Placental epithelial cell (primary cell): Measurements from ENCODE around the gene KLHDC1. TPM values are rescaled to one million over a fixed set of nuclear protein-coding genes. Genes with fewer than 3 reads are reported as not detected.

Source experiments
- small RNA-seq: library from RNA; depleted of rRNA; stranded (forward); fragments of <200 nt; gene quantifications from one replicate; pipeline ENCODE3, GENCODE V24; 2012
- total RNA-seq: library from RNA; depleted of rRNA; stranded (reverse); fragments of >200 nt; gene quantifications from 2 replicates; pipeline ENCODE4 v1.2.3, GENCODE V29; 2012

Gene KLHDC1
- total RNA-seq: 3.5 and 9.8 TPM in 2 replicates

GRCh38 chr14:49692811-49693734 is at the start of gene KLHDC1:
Gene KLHDC1 (plus strand): TSS chr14:49693120. CDS start chr14:49693195, 75 bp downstream.

GRCh38 chr14:49687942-49688700 is 4.8 kb upstream of the KLHDC1 start, which contains the start of gene POLE2:
Gene POLE2 (minus strand): TSS chr14:49688214. CDS start chr14:49688203, 11 bp downstream.

GRCh38 chr14:49767571-49768300 is 74.8 kb downstream of the KLHDC1 start, which contains the start of gene KLHDC2:
Gene KLHDC2 (plus strand): TSS chr14:49768153. CDS start chr14:49768469, 316 bp downstream.

Small RNA genes within 50 kb of the gene (small RNA-seq; reads per million reads assigned to genes)
- not detected for gene RNU6ATAC30P

Other genes starting within 250 kb of the KLHDC1 start
- gene RPS29, start 106.7 kb upstream of the KLHDC1 start, total RNA-seq: 2,462 and 2,719 TPM in 2 replicates
- 9.4 and 13.6 TPM in 2 replicates for gene LRR1, start 94.2 kb upstream of the KLHDC1 start, total RNA-seq
- gene RPL36AL, start 72.5 kb upstream of the KLHDC1 start, total RNA-seq: 116 and 378 TPM in 2 replicates
- 51.8 and 86.3 TPM in 2 replicates for gene MGAT2, start 72.3 kb upstream of the KLHDC1 start, total RNA-seq
- 7.5 TPM in 2 replicates for gene DNAAF2, start 57.9 kb upstream of the KLHDC1 start, total RNA-seq
- gene POLE2, start 4.9 kb upstream of the KLHDC1 start, total RNA-seq: 5.3 and 7.9 TPM in 2 replicates
- 85.9 and 91.5 TPM in 2 replicates for gene KLHDC2, start 75.0 kb downstream of the KLHDC1 start, total RNA-seq
- 43.9 and 67.9 TPM in 2 replicates for gene NEMF, start 159.7 kb downstream of the KLHDC1 start, total RNA-seq
- 80.9 and 104 TPM in 2 replicates for gene ARF6, start 200.0 kb downstream of the KLHDC1 start, total RNA-seq